Activated CD4-positive, CD25-positive, alpha-beta regulatory T cell treated with anti-CD3 and anti-CD28 coated beads, Interleukin-2, amount 50 U/mL, for 16 hours (primary cell): ENCODE results near the gene TBC1D19.

Experiments
- DNase-seq: peaks from one replicate; pipeline ENCODE4 v3.0.0-alpha.2; 2020; ENCODE audit warnings: low read depth, low spot score

Gene TBC1D19

GRCh38 chr4:26782168-26782829 is 198.4 kb downstream of the TBC1D19 start:
- DNase-seq, result no peak

GRCh38 chr4:26782830-26783202 is 198.9 kb downstream of the TBC1D19 start:
- DNase-seq, result no peak

GRCh38 chr4:26784207-26784865 is 200.5 kb downstream of the TBC1D19 start:
- no peak for DNase-seq

GRCh38 chr4:26785312-26785711 is 201.4 kb downstream of the TBC1D19 start:
- DNase-seq, result no peak

GRCh38 chr4:26785810-26786209 is 201.9 kb downstream of the TBC1D19 start:
- DNase-seq, result no peak

- no peak for DNase-seq
These were observed 203.0 kb downstream of the TBC1D19 start for GRCh38 chr4:26786916-26787315.

GRCh38 chr4:26787461-26788340 is 203.8 kb downstream of the TBC1D19 start:
- DNase-seq, result no peak

GRCh38 chr4:26788341-26788733 is 204.5 kb downstream of the TBC1D19 start:
- no peak for DNase-seq

GRCh38 chr4:26789208-26789607 is 205.3 kb downstream of the TBC1D19 start:
- no peak for DNase-seq

- DNase-seq, result no peak
These were observed 207.5 kb downstream of the TBC1D19 start for GRCh38 chr4:26791346-26791745.

GRCh38 chr4:26792639-26793038 is 208.8 kb downstream of the TBC1D19 start:
- DNase-seq, result no peak

- DNase-seq, result no peak
These were observed 209.9 kb downstream of the TBC1D19 start for GRCh38 chr4:26793735-26794134.

- no peak for DNase-seq
These were observed 212.2 kb downstream of the TBC1D19 start for GRCh38 chr4:26796081-26796480.

GRCh38 chr4:26802790-26803189 is 218.9 kb downstream of the TBC1D19 start:
- DNase-seq, result no peak

GRCh38 chr4:26803211-26803861 is 219.5 kb downstream of the TBC1D19 start:
- no peak for DNase-seq

- DNase-seq, result no peak
These were observed 220.6 kb downstream of the TBC1D19 start for GRCh38 chr4:26804451-26804850.

GRCh38 chr4:26804925-26805324 is 221.0 kb downstream of the TBC1D19 start:
- DNase-seq, result no peak
